HepG2 (cell line): ENCODE data around the gene PDILT. TPM values are rescaled to one million over a fixed set of nuclear protein-coding genes. Genes with fewer than 3 reads are reported as not detected.

Source experiments
- CENPX ChIP-seq: sonication (generic); formaldehyde crosslinking; IDR thresholded peaks from 2 replicates; pipeline ENCODE4 v1.9.0; 2021; ENCODE audit warnings: mild to moderate bottlenecking, missing genetic modification reagents, moderate library complexity
- HOXA9 ChIP-seq: sonication (generic); formaldehyde crosslinking; IDR thresholded peaks from 2 replicates; pipeline ENCODE4 v1.8.1; 2022; ENCODE audit warnings: missing genetic modification reagents, mild to moderate bottlenecking, moderate library complexity, borderline replicate concordance
- IRF1 ChIP-seq: sonication (generic); formaldehyde crosslinking; IDR thresholded peaks from 2 replicates; pipeline ENCODE4 v1.4.0; 2020; ENCODE audit warnings: low read depth, mild to moderate bottlenecking, missing genetic modification reagents
- KDM1A ChIP-seq: IDR thresholded peaks from 2 replicates; pipeline ENCODE4 v1.6.1; 2016; ENCODE audit warnings: missing compliant biosample characterization
- KDM6A ChIP-seq: IDR thresholded peaks from 2 replicates; pipeline ENCODE4 v1.6.1; 2016; ENCODE audit warnings: low read depth
- MAX ChIP-seq: IDR thresholded peaks from 2 replicates; pipeline ENCODE4 v1.6.1; 2012; ENCODE audit warnings: inconsistent platforms
- MAZ ChIP-seq, 2 experiments: sonication (generic) in 1 of 2; formaldehyde crosslinking in 1 of 2; IDR thresholded peaks; 2 replicates each; pipeline versions ENCODE4 v1.5.0 to v1.6.1; 2012 to 2020; ENCODE audit warnings: low read depth in 2 of 2, mild to moderate bottlenecking in 2 of 2, borderline replicate concordance in 1 of 2, improper control_type of control experiment in 1 of 2, low read length in 1 of 2, missing genetic modification reagents in 1 of 2, moderate library complexity in 1 of 2
- NFKB2 ChIP-seq: sonication (generic); formaldehyde crosslinking; IDR thresholded peaks from 2 replicates; pipeline ENCODE4 v1.4.0; 2020; ENCODE audit warnings: missing genetic modification reagents, borderline replicate concordance
- NR1H2 ChIP-seq: sonication (generic); formaldehyde crosslinking; IDR thresholded peaks from 2 replicates; pipeline ENCODE4 v1.8.1; 2022; ENCODE audit warnings: low read depth, missing genetic modification reagents, borderline replicate concordance
- PPARG ChIP-seq: conservative IDR thresholded peaks from 2 replicates; pipeline ENCODE4 v1.6.1; 2016; ENCODE audit warnings: missing biosample characterization, missing genetic modification reagents
- TCF7L2 ChIP-seq: IDR thresholded peaks from 2 replicates; pipeline ENCODE4 v1.6.1; 2011; ENCODE audit warnings: mild to moderate bottlenecking, low read depth, low read length, moderate library complexity
- ZFP37 ChIP-seq: sonication (generic); formaldehyde crosslinking; IDR thresholded peaks from 2 replicates; pipeline ENCODE4 v1.4.0; 2020; ENCODE audit warnings: missing genetic modification reagents, borderline replicate concordance
- ZNF34 ChIP-seq: sonication (generic); formaldehyde crosslinking; IDR thresholded peaks from 2 replicates; pipeline ENCODE4 v1.4.0; 2020; ENCODE audit warnings: mild to moderate bottlenecking, missing genetic modification reagents, borderline replicate concordance
- ZNF615 ChIP-seq: sonication (generic); formaldehyde crosslinking; IDR thresholded peaks from 2 replicates; pipeline ENCODE4 v1.5.0; 2020; ENCODE audit warnings: mild to moderate bottlenecking, missing genetic modification reagents, borderline replicate concordance
- ZSCAN31 ChIP-seq: sonication (generic); formaldehyde crosslinking; IDR thresholded peaks from 2 replicates; pipeline ENCODE4 v1.5.0; 2020; ENCODE audit warnings: low read depth, mild to moderate bottlenecking, missing genetic modification reagents
- polyA plus RNA-seq, 8 experiments: library from polyadenylated mRNA; depleted of rRNA in 3 of 8; stranded (reverse) in 7 of 8; unstranded in 1 of 8; fragments of >200 nt; fragmentation: Illumina TruSeq in 4 of 8; extraction: Trizol in 4 of 8; gene quantifications; 2 replicates each; pipeline versions ENCODE4 v1.2.1 to v1.2.3, GENCODE V29; 2011 to 2016; ENCODE audit warnings: low read depth in 4 of 8, missing spikeins in 1 of 8, mixed read lengths in 1 of 8; ENCODE audit not compliant: insufficient read depth in 1 of 8
- total RNA-seq, 5 experiments: library from RNA; depleted of rRNA; stranded (reverse); fragments of >200 nt; fragmentation: Illumina TruSeq; extraction: Trizol; gene quantifications; 2 replicates each; pipeline ENCODE4 v1.2.3, GENCODE V29; 2016; ENCODE audit warnings: low read depth in 1 of 5
- TF ChIP-seq, protein P1 (sequence below): sonication (generic); formaldehyde crosslinking; IDR thresholded peaks from 2 replicates; pipeline ENCODE4 v1.4.0; 2020; ENCODE audit warnings: low read depth, missing genetic modification reagents
- TF ChIP-seq, protein P2 (sequence below): sonication (generic); formaldehyde crosslinking; IDR thresholded peaks from 2 replicates; pipeline ENCODE4 v1.4.0; 2020; ENCODE audit warnings: missing genetic modification reagents, low read depth, mild to moderate bottlenecking, borderline replicate concordance
- TF ChIP-seq, protein P3 (sequence below): sonication (generic); formaldehyde crosslinking; IDR thresholded peaks from 2 replicates; pipeline ENCODE4 v1.8.0; 2022; ENCODE audit warnings: mild to moderate bottlenecking, missing genetic modification reagents, borderline replicate concordance

Gene PDILT
- total and polyA plus RNA-seq, 2 of the 13 experiments (the other 11 are each of a cell fraction or from before 2014, with no cell fraction given) = not detected

GRCh38 chr16:20424129-20424866 is 19.8 kb upstream of the PDILT start (continued):
- TF ChIP-seq, protein P1, sequence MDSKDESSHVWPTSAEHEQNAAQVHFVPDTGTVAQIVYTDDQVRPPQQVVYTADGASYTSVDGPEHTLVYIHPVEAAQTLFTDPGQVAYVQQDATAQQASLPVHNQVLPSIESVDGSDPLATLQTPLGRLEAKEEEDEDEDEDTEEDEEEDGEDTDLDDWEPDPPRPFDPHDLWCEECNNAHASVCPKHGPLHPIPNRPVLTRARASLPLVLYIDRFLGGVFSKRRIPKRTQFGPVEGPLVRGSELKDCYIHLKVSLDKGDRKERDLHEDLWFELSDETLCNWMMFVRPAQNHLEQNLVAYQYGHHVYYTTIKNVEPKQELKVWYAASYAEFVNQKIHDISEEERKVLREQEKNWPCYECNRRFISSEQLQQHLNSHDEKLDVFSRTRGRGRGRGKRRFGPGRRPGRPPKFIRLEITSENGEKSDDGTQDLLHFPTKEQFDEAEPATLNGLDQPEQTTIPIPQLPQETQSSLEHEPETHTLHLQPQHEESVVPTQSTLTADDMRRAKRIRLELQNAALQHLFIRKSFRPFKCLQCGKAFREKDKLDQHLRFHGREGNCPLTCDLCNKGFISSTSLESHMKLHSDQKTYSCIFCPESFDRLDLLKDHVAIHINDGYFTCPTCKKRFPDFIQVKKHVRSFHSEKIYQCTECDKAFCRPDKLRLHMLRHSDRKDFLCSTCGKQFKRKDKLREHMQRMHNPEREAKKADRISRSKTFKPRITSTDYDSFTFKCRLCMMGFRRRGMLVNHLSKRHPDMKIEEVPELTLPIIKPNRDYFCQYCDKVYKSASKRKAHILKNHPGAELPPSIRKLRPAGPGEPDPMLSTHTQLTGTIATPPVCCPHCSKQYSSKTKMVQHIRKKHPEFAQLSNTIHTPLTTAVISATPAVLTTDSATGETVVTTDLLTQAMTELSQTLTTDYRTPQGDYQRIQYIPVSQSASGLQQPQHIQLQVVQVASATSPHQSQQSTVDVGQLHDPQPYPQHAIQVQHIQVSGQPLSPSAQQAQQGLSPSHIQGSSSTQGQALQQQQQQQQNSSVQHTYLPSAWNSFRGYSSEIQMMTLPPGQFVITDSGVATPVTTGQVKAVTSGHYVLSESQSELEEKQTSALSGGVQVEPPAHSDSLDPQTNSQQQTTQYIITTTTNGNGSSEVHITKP (CRISPR knock-in tag) = no peak
- TF ChIP-seq KDM6A (CRISPR knock-in tag) = peak; percentile 84
- TF ChIP-seq ZFP37 = no peak
- peak; percentile 83 for TF ChIP-seq PPARG (CRISPR knock-in tag)
- no peak for TF ChIP-seq IRF1 (CRISPR knock-in tag)
- TF ChIP-seq KDM1A (CRISPR knock-in tag) = peak; percentile 72; the same call in 1 of the 2 replicates
- peak; percentile 56; the same call in 1 of the 2 replicates for TF ChIP-seq HOXA9 (CRISPR knock-in tag)
- TF ChIP-seq ZNF615 = no peak
- TF ChIP-seq NR1H2 (CRISPR knock-in tag) = no peak; the same call in 1 of the 2 replicates
- peak; percentile 57; the same call in 1 of the 2 replicates for TF ChIP-seq ZSCAN31 (CRISPR knock-in tag)
- TF ChIP-seq TCF7L2 = no peak
- TF ChIP-seq, protein P2, sequence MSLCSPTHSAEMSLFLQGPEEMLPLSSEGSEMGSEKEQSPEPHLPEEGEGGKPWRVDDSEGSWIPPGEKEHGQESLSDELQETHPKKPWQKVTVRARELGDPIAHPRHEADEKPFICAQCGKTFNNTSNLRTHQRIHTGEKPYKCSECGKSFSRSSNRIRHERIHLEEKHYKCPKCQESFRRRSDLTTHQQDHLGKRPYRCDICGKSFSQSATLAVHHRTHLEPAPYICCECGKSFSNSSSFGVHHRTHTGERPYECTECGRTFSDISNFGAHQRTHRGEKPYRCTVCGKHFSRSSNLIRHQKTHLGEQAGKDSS = peak; percentile 72; the same call in 1 of the 2 replicates
- TF ChIP-seq ZNF34 (CRISPR knock-in tag) = no peak
- TF ChIP-seq CENPX (CRISPR knock-in tag) = no peak
- TF ChIP-seq, protein P3, sequence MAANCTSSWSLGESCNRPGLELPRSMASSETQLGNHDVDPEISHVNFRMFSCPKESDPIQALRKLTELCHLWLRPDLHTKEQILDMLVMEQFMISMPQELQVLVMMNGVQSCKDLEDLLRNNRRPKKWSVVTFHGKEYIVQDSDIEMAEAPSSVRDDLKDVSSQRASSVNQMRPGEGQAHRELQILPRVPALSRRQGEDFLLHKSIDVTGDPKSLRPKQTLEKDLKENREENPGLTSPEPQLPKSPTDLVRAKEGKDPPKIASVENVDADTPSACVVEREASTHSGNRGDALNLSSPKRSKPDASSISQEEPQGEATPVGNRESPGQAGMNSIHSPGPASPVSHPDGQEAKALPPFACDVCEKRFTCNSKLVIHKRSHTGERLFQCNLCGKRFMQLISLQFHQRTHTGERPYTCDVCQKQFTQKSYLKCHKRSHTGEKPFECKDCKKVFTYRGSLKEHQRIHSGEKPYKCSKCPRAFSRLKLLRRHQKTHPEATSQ (CRISPR knock-in tag) = no peak; the same call in 1 of the 2 replicates
- no peak for TF ChIP-seq NFKB2 (CRISPR knock-in tag)
- peak; percentile 77 for TF ChIP-seq MAX
- TF ChIP-seq MAZ (IDR thresholded peaks at IDR 0.05; ENCODE audit: borderline replicate concordance, low read depth, low read length) = no peak
- TF ChIP-seq MAZ (CRISPR knock-in tag; IDR thresholded peaks at IDR 0.05; ENCODE audit: low read depth) = 0 out of 2 replicates have a peak, but pooled peaks have one; percentile 55
